IMR-90 (cell line): ENCODE results near the gene RGS9. TPM values are rescaled to one million over a fixed set of nuclear protein-coding genes. Genes with fewer than 3 reads are reported as not detected.

Experiments used
- ATAC-seq: fragments of 200-7000 bp; cut with Tn5 transposase; 2 replicates; pipeline ENCODE4 v1.9.1; 2020; ENCODE audit warnings: low read depth, mild to moderate bottlenecking, moderate library complexity
- BruUV-seq: library from RNA; stranded (reverse); fragments of 400-500 nt; replicated peaks from 2 replicates; lab custom pipeline; 2021; lab: Mats Ljungman, UMichigan
- CTCF ChIA-PET: fragments of 300-600 bp; formaldehyde crosslinking; extraction: SDS; loops from one replicate; lab custom pipeline; 2021; ENCODE audit warnings: antibody characterized with exemption; lab: Yijun Ruan, JAX
- POLR2A ChIA-PET: fragments of 300-600 bp; sonication (Branson Sonifier 250); formaldehyde crosslinking; loops from one replicate; lab custom pipeline; 2022; ENCODE audit warnings: antibody characterized with exemption; ENCODE audit not compliant: unreplicated experiment; lab: Charles Lee
- DNase-seq: peaks from one replicate; pipeline ENCODE4 v3.0.0; 2013
- H2AFZ ChIP-seq: replicated peaks from 2 replicates; pipeline ENCODE3; 2013; ENCODE audit warnings: low read length, mild to moderate bottlenecking; ENCODE audit not compliant: poor library complexity
- H2AK5ac ChIP-seq: 2 replicates; pipeline ENCODE4 v1.6.1; 2013; ENCODE audit warnings: low read depth, low read length, inconsistent platforms
- H2AK9ac ChIP-seq: replicated peaks from 2 replicates; pipeline ENCODE3; 2013; ENCODE audit warnings: mild to moderate bottlenecking, low read depth, low read length, moderate library complexity; ENCODE audit not compliant: poor library complexity
- H2BK120ac ChIP-seq: 2 replicates; pipeline ENCODE4 v1.6.1; 2013; ENCODE audit warnings: low read depth, low read length, inconsistent platforms
- H2BK15ac ChIP-seq: 3 replicates; pipeline ENCODE4 v1.6.1; 2013; ENCODE audit warnings: low read depth, low read length, inconsistent platforms
- H2BK20ac ChIP-seq: 2 replicates; pipeline ENCODE4 v1.6.1; 2013; ENCODE audit warnings: low read depth, mild to moderate bottlenecking, inconsistent platforms, low read length, moderate library complexity
- H2BK5ac ChIP-seq: 2 replicates; pipeline ENCODE4 v1.6.1; 2013; ENCODE audit warnings: mild to moderate bottlenecking, low read depth, low read length, inconsistent platforms; ENCODE audit not compliant: poor library complexity, severe bottlenecking
- H3K14ac ChIP-seq: replicated peaks from 2 replicates; pipeline ENCODE4 v1.6.1; 2013; ENCODE audit warnings: low read depth, low read length, inconsistent platforms
- H3K18ac ChIP-seq: 2 replicates; pipeline ENCODE4 v1.6.1; 2013; ENCODE audit warnings: low read depth, low read length, control low read depth
- H3K23ac ChIP-seq: 2 replicates; pipeline ENCODE4 v1.6.1; 2013; ENCODE audit warnings: low read depth, low read length, inconsistent platforms
- H3K27ac ChIP-seq: 2 replicates; pipeline ENCODE4 v1.5.1; 2013; ENCODE audit warnings: mild to moderate bottlenecking, control low read depth, low read length; ENCODE audit not compliant: insufficient read depth
- H3K27me3 ChIP-seq: 2 replicates; pipeline ENCODE4 v1.6.1; 2013; ENCODE audit warnings: low read length; ENCODE audit not compliant: control insufficient read depth, insufficient read depth
- H3K36me3 ChIP-seq: 2 replicates; pipeline ENCODE4 v1.6.1; 2013; ENCODE audit warnings: low read length, mixed read lengths; ENCODE audit not compliant: control insufficient read depth, insufficient read depth
- H3K4ac ChIP-seq: 2 replicates; pipeline ENCODE4 v1.6.1; 2013; ENCODE audit warnings: low read depth, low read length, inconsistent platforms
- H3K4me1 ChIP-seq: 2 replicates; pipeline ENCODE4 v1.6.1; 2013; ENCODE audit warnings: low read length, mixed read lengths; ENCODE audit not compliant: control insufficient read depth, insufficient read depth
- H3K4me2 ChIP-seq: 2 replicates; pipeline ENCODE4 v1.6.1; 2013; ENCODE audit warnings: low read depth, mild to moderate bottlenecking, control low read depth, low read length, moderate library complexity
- H3K4me3 ChIP-seq: 2 replicates; pipeline ENCODE4 v1.5.1; 2013; ENCODE audit warnings: low read depth, mild to moderate bottlenecking, control low read depth, low read length, moderate library complexity; ENCODE audit not compliant: insufficient read depth
- H3K56ac ChIP-seq: 2 replicates; pipeline ENCODE4 v1.6.1; 2013; ENCODE audit warnings: low read length, inconsistent platforms; ENCODE audit not compliant: insufficient read depth; ENCODE audit errors: extremely low read depth
- H3K79me1 ChIP-seq, 2 experiments: 2 replicates each; pipeline ENCODE4 v1.6.1; 2013; ENCODE audit warnings: low read length in 2 of 2, inconsistent platforms in 1 of 2, low read depth in 1 of 2
- H3K9ac ChIP-seq: 2 replicates; pipeline ENCODE4 v1.6.1; 2013; ENCODE audit warnings: low read depth, low read length, control low read depth
- H3K9me1 ChIP-seq: 2 replicates; pipeline ENCODE4 v1.6.1; 2013; ENCODE audit warnings: low read length, inconsistent platforms; ENCODE audit not compliant: insufficient read depth
- H3K9me3 ChIP-seq: 2 replicates; pipeline ENCODE4 v1.6.1; 2013; ENCODE audit warnings: low read length; ENCODE audit not compliant: control insufficient read depth, insufficient read depth
- H4K20me1 ChIP-seq: 2 replicates; pipeline ENCODE4 v1.6.1; 2013; ENCODE audit warnings: low read length, inconsistent platforms; ENCODE audit not compliant: insufficient read depth
- H4K5ac ChIP-seq: 2 replicates; pipeline ENCODE4 v1.6.1; 2013; ENCODE audit warnings: mild to moderate bottlenecking, low read depth, low read length, control low read depth
- H4K8ac ChIP-seq, 2 experiments: 2 replicates each; pipeline ENCODE4 v1.6.1; 2013; ENCODE audit warnings: low read depth in 2 of 2, low read length in 2 of 2, control low read depth in 1 of 2, inconsistent platforms in 1 of 2
- H4K91ac ChIP-seq: 2 replicates; pipeline ENCODE4 v1.6.1; 2013; ENCODE audit warnings: low read depth, low read length, inconsistent platforms; ENCODE audit not compliant: insufficient read depth
- BHLHE40 ChIP-seq: fragments of 150-350 bp; IDR thresholded peaks from 2 replicates; pipeline ENCODE4 v1.6.1; 2016; ENCODE audit warnings: mild to moderate bottlenecking, low read depth, low read length
- CEBPB ChIP-seq: IDR thresholded peaks from 2 replicates; pipeline ENCODE4 v1.6.1; 2012; ENCODE audit warnings: low read depth, low read length, improper control_type of control experiment
- CHD1 ChIP-seq: IDR thresholded peaks from 2 replicates; pipeline ENCODE4 v1.6.1; 2012; ENCODE audit warnings: low read depth, low read length, improper control_type of control experiment
- CTCF ChIP-seq: conservative IDR thresholded peaks from 2 replicates; pipeline ENCODE4 v1.5.1; 2012; ENCODE audit warnings: mild to moderate bottlenecking, low read depth, low read length, improper control_type of control experiment
- ELK1 ChIP-seq: fragments of 150-350 bp; IDR thresholded peaks from 2 replicates; pipeline ENCODE4 v1.6.1; 2016; ENCODE audit warnings: low read depth, mild to moderate bottlenecking, low read length, moderate library complexity, borderline replicate concordance
- FOS ChIP-seq: fragments of 150-350 bp; IDR thresholded peaks from 2 replicates; pipeline ENCODE4 v1.6.1; 2016; ENCODE audit warnings: low read depth, low read length
- MAFK ChIP-seq: IDR thresholded peaks from 2 replicates; pipeline ENCODE4 v1.6.1; 2012; ENCODE audit warnings: low read depth, low read length, improper control_type of control experiment
- MAZ ChIP-seq: IDR thresholded peaks from 2 replicates; pipeline ENCODE4 v1.6.1; 2012; ENCODE audit warnings: low read depth, mild to moderate bottlenecking, low read length, improper control_type of control experiment, moderate library complexity, borderline replicate concordance
- MXI1 ChIP-seq: IDR thresholded peaks from 2 replicates; pipeline ENCODE4 v1.6.1; 2012; ENCODE audit warnings: low read depth, mild to moderate bottlenecking, low read length, moderate library complexity, borderline replicate concordance
- NFE2L2 ChIP-seq: fragments of 150-350 bp; IDR thresholded peaks from 2 replicates; pipeline ENCODE4 v1.6.1; 2016; ENCODE audit warnings: low read depth, mild to moderate bottlenecking, low read length
- POLR2A ChIP-seq: IDR thresholded peaks from 2 replicates; pipeline ENCODE4 v1.6.1; 2012; ENCODE audit warnings: mild to moderate bottlenecking, low read depth, low read length
- RAD21 ChIP-seq: IDR thresholded peaks from 2 replicates; pipeline ENCODE4 v1.6.1; 2012; ENCODE audit warnings: low read length, improper control_type of control experiment
- RCOR1 ChIP-seq: IDR thresholded peaks from 2 replicates; pipeline ENCODE4 v1.6.1; 2012; ENCODE audit warnings: mild to moderate bottlenecking, low read length, improper control_type of control experiment; ENCODE audit not compliant: insufficient replicate concordance
- RFX5 ChIP-seq: IDR thresholded peaks from 2 replicates; pipeline ENCODE4 v1.8.0; 2012; ENCODE audit warnings: low read depth, mild to moderate bottlenecking, low read length, moderate library complexity
- SMC3 ChIP-seq: fragments of 150-350 bp; IDR thresholded peaks from 2 replicates; pipeline ENCODE4 v1.6.1; 2016; ENCODE audit warnings: low read depth, mild to moderate bottlenecking, antibody characterized with exemption, low read length, moderate library complexity
- USF2 ChIP-seq: fragments of 150-350 bp; IDR thresholded peaks from 2 replicates; pipeline ENCODE4 v1.6.1; 2017; ENCODE audit warnings: mild to moderate bottlenecking, antibody characterized with exemption, low read length, low read depth
- WGBS, 2 experiments: methylation state at CpG; one replicate each; pipeline versions ENCODE4 v1.1.5 to v1.1.7; 2013; ENCODE audit warnings: missing lambda C conversion rate in 2 of 2; ENCODE audit not compliant: insufficient read length in 1 of 2; ENCODE audit errors: extremely low coverage in 2 of 2; 5-methylcytosine and 5-hydroxymethylcytosine counted together
- dilution Hi-C: fragments of 300-500 bp; cut with HindIII; formaldehyde crosslinking; loops from one replicate; pipeline ENCODE4 v1.14.3; 2018; ENCODE audit warnings: low sequenced_read_pairs; ENCODE audit not compliant: unreplicated experiment
- in situ Hi-C: fragments of 300-500 bp; cut with MboI; formaldehyde crosslinking; loops from 3 replicates; pipeline ENCODE4 v1.14.3; 2019; ENCODE audit warnings: low sequenced_read_pairs, inconsistent platforms, mixed read lengths
- intact Hi-C: fragments of 100-400 bp; cut with micrococcal nuclease; formaldehyde crosslinking; loops from 2 replicates; pipeline ENCODE4 v1.10.0; 2022
- polyA plus RNA-seq, 3 experiments: library from polyadenylated mRNA; depleted of rRNA; stranded (reverse); fragments of >200 nt; gene quantifications; 2 replicates each; pipeline ENCODE4 v1.2.3, GENCODE V29; 2012; ENCODE audit warnings: low replicate concordance in 1 of 3
- total RNA-seq: library from RNA; depleted of rRNA; stranded (reverse); fragments of >200 nt; gene quantifications from 2 replicates; pipeline ENCODE4 v1.2.3, GENCODE V29; 2012

RGS9 gene
- total and polyA plus RNA-seq, 2 of the 4 experiments (the other 2 are of a cell fraction): 0.90 to 1.1 TPM

- Histone ChIP-seq H3K18ac (no peak overlapping the region), H3K27me3 (peaks cover 7% of the 10 kb centered on the region), H3K23ac (no peak overlapping the region), H4K8ac (no peak overlapping the region), H3K36me3 (no peaks in the 10 kb centered on the region), H3K4me1 (peaks cover 4% of the 10 kb centered on the region; the same call in 1 of the 2 replicates), H3K4me2 (no peak overlapping the region), H2AFZ (no peak overlapping the region), H4K5ac (no peak overlapping the region), H3K56ac (no peak overlapping the region), H2BK5ac (no peak overlapping the region), H3K9me3 (no peaks in the 10 kb centered on the region), H3K4me3 (no peak overlapping the region), H2BK15ac (no peak overlapping the region), H2AK5ac (no peak overlapping the region), H3K27ac (no peak overlapping the region), H3K9ac (no peak overlapping the region), H4K91ac (no peak overlapping the region), H3K4ac (no peak overlapping the region), H2AK9ac (no peak overlapping the region), H2BK120ac (no peak overlapping the region), H3K79me1 (no peaks in the 10 kb centered on the region), H3K9me1 (no peaks in the 10 kb centered on the region), H3K14ac (no peak overlapping the region), H2BK20ac (no peak overlapping the region), H4K20me1 (no peaks in the 10 kb centered on the region)
- TF ChIP-seq NFE2L2 (no peak), RFX5 (no peak), FOS (no peak), CTCF (no peak), SMC3 (no peak), CEBPB (no peak), RCOR1 (no peak), CHD1 (no peak), MXI1 (no peak), USF2 (no peak), ELK1 (no peak), MAFK (no peak), POLR2A (no peak), MAZ (no peak), BHLHE40 (no peak), RAD21 (no peak)
- dilution Hi-C loops (no loop called here), intact Hi-C loops (no loop called here), in situ Hi-C loops (no loop called here)
- DNase-seq (no peak), ATAC-seq (no peak)
- WGBS, 2 experiments: no CpG with 5 or more reads among the region's 1 CpG
- POLR2A ChIA-PET: interaction anchor here (1.0 kb wide), 1 partner anchor 16 kb away, joined by 4 read pairs; no protein-coding TSS in a partner anchor
- CTCF ChIA-PET: interaction anchor here (0.6 kb wide), 1 partner anchor 353 kb away, joined by 3 read pairs; no protein-coding TSS in a partner anchor
- BruUV-seq: no TSS peak
These were observed 41.7 kb upstream of the RGS9 start for GRCh38 chr17:65095465-65095864.
